DMS79 (cell line): Measurements from ENCODE around the gene TMEM94.
A peak's percentile ranks its signal among the peaks of the same experiment; 100 is the strongest.
"Not testable (repeated sequence)": the region's sequence is repeated elsewhere in the genome, so short reads cannot be mapped to it uniquely, and the experiment has no call there.

Experiments used
- DNase-seq: peaks from one replicate; lab custom pipeline; 2025; lab: John Stamatoyannopoulos, UW

TMEM94 gene

DNA sequence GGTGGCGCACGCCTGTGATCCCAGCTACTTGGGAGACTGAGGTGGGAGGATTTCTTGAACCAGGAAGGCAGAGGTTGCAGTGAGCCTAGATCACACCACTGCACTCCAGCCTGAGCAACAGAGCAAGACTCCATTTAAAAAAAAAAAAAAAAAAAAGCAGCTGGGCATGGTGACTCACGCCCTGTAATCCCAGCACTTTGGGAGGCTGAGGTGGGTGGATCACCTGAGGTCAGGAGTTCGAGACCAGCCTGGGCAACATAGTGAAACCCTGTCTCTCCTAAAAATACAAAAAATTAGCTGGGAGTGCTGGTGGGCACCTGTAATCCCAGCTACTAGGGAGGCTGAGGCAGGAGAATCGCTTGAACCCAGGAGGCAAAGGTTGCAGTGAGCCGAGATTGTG, 10.5 kb upstream of the TMEM94 start:
- DNase-seq = not testable (repeated sequence)

DNA sequence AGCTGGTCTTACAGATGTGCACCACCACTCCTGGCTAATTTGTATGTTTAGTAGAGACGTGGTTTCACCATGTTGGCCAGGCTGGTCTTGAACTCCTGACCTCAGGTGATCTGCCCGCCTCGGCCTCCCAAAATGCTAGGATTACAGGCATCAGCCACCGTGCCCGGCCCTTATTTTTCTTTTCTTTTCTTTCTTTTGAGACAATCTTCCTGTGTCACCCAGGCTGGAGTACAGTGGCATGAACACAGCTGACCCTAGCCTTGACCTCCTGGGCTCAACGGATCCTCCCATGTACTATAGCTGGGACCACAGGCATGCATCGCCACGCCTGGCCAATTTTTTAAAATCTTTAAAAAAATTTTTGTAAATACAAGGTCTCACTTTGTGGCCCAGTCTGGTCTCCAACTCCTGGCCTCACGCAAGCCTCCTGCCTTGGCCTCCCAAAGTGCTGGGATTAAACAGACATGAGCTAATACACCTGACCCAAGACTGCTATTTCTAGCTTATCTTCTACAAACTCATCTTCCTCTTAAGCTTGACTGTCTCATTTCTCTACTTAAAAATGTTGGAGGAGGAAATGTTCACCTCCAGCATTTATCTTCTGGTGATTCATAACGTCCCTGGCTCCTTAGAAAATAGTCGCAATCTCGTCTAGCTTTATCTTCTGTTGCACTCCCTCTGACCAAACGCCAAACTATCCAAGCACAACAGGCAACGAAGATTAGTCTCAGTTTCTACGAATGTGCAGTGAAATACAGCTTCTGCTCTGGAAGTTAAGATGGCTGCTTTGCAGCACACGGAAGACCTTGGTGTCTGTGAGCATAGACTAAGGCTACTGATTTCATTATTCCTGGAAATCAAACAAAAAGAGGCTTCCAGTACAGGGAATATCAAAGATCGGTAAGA, 8.2 kb upstream of the TMEM94 start:
- no peak for DNase-seq

DNA sequence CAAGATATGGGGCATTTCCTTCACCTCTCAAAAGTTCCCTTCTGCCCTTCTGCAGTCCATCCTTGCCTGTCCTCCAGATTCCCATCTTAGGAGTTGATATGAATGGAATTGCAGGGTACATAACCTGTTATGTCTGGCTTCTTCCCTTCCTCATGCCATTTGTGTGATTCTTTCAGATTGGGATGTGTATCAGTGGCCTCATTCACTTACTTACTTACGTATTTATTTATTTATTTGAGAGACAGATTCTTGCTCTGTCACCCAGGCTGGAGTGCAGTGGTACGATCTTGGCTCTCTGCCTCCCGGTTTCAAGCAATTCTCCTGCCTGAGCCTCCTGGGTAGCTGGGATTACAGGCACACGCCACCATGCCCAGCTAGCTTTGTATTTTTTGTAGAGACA, 6.2 kb upstream of the TMEM94 start:
- DNase-seq = no peak

DNA sequence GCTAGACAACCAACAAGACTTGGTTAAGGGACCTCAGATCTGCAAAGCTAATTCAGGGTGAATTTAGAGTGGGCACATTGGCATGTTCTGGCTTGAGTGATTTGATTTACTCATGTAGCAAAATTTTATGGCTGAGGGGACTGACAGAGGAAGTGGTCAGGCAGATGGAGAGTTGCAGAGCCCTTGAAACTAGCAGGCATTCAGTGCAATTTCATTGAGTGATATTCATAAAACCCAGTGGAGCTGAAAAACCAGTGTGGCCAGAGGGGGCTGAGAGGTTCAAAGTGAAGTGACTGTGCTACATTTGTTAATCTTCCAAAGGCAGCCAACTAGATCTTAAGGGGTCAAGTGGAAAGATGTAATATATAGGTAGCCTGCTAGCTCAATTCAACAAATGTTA, 2.2 kb upstream of the TMEM94 start:
- peak; percentile 89 for DNase-seq

DNA sequence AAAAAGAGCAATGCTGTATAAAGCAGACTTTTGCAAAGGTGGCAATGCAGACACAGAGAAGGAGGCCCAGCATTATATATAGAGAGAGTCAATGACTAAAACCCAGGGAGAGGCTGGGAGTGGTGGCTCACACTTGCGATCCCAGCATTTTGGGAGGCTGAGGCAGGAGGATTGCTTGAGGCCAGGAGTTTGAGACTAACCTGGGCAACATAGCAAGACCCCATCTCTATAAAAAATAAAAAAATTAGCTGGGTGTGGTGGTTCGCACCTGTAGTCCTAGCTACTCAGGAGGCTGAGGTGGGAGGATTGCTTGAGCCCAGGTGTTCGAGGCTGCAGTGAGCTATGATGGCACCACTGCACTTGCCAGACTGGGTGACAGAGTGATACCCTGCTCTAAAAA, 1.8 kb upstream of the TMEM94 start:
- not testable (repeated sequence) for DNase-seq

DNA sequence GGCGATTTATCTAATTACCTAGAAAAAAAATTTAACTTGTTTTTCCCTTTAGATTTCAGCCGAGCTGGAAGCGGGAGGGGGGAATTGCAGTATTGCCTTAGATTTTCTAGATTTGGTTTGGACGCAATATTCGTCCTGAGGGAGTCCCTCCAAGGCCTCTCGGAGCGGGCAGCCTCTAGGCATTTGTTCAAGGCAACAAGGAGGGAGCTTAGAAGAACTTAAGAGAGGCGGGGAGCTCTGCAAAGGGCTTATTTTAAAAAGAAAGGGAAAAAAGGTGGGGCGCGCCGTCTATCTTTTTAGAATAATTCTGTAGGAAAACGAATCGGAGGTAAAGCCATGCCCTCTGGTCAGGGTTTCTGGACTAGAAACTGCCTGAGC, 407 bp upstream of the TMEM94 start:
- DNase-seq = no peak

DNA sequence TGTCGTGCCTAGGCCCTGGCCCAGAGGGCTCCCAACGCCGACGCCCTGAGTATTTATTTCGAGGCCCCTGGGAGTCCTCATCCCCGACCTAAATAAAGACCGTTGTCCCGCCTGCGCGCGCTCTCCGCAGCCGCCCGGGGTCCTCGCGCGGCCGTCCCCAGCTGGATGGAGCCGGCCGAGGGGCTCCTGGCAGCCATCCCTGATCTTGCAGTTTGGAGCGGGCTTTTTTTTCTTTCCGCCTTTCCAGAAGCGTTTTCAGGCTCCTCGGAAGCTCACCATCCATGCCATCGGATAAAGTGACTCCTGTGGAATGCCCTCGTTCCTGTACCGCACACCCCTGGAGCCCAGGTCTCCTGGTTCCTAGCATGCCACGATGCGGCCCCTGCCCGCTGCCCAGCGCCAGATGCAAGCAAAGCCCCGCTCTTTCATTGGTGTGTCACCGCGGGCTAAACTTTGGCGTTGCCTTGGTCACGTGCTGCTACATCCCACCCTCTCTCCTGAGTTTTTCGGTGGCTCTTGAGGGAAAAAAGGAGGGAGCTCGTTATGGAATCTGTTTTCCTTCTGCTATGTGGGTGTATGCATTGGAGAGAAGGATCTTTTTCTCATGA, 716 bp downstream of the TMEM94 start:
- DNase-seq = peak; percentile 24

DNA sequence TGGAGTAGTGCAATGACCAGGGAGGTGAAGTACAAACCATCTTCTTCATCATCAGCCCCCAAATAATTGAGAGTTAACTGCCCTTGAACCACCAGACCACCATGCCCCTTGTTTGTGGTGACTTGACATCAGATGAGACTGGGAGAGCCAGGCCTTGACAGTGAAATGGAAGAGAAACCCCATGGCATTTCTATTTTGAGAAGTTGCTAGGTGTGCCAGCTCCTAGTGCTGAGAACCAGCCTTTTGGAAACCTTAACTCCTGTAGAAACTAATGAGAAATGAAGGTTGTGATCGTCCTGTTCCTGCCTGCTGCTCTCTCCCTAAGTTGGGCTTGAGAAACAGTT, 2.8 kb downstream of the TMEM94 start:
- DNase-seq = no peak

DNA sequence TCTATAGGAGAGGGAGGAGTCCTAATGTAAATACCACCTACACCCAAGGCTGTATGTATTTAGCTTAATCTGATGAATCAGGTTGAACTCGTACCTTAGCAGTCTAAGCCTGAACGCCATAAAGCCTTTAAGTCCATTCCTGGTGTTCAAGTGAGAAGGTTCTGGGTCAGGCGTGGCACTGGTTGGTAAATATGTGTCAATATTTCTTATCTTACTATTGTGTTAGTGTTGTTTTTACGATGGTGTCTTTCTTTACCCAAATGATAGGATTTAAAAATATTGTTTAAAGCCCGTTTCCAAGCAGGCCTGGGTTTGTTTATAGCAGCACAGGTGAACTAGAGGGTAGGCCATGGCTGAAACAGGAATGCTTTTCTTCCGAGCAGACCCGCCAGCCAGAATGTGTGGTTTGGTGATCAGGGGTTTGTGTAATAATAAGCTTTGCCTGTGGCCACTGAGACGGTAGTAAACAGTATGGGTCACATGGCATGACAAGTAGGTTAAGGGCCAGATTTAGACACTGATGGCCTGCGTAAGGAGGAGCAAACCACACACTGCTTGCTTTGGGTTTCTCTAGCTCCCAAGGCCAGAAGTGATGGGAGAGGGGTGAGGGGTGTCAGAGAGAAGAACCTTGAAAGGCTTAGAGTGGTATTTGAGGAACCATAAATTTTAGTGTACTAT, 3.3 kb downstream of the TMEM94 start:
- no peak for DNase-seq

DNA sequence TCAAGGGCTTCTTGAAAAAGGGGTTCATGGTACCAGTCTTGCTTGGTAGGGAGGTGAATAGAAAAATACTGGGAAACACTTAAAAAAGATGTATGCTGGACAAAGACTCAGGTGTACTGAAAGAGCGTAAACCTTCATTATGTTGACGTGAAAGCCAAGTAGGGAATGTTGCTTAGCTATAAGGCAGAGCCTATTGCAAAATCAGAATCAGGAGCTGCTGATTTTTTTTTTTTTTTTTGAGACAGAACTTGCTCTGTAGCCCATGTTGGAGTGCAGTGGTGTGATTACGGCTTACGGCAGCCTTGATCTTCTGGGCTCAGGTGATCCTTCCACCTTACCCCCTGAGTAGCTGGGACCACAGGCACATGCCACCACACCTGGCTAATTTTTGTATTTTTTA, 3.9 kb downstream of the TMEM94 start:
- no peak for DNase-seq

DNA sequence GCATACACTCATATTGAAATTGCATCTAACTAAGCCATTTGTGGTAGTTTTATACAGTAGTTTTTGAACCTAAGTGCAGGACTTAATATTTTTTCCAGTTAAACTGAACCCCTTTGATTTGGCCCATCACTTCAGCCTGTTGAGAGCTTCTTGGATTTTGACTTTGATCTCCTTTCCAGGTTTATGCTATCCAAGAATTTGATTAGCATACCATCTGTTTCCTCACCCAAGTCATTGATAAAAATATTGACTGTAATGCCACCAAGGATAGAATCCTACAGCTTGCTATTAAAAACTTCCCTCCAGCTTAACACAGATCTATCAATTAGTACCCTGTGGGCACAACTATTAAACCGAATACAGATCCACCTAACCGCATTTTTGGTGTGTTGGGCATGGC, 7.2 kb downstream of the TMEM94 start:
- no peak for DNase-seq

DNA sequence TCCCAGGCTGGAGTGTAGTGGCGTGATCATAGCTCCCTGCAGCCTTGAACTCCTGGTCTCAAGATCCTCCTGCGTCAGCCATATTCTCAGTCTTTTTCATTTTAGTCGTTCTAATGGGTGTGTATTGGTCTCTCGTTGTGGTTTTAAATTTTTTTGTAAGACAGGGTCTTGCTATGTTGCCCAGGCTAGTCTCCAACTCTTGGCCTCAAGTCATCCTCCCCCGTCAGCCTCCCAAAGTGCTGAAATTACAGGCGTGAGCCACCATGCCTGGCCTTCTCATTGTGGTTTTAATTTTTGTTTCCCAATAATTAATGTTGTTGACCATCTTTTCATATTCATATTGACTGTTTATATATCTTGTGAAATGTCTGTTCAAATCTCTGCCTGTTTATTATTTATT, 8.6 kb downstream of the TMEM94 start:
- DNase-seq = no peak

DNA sequence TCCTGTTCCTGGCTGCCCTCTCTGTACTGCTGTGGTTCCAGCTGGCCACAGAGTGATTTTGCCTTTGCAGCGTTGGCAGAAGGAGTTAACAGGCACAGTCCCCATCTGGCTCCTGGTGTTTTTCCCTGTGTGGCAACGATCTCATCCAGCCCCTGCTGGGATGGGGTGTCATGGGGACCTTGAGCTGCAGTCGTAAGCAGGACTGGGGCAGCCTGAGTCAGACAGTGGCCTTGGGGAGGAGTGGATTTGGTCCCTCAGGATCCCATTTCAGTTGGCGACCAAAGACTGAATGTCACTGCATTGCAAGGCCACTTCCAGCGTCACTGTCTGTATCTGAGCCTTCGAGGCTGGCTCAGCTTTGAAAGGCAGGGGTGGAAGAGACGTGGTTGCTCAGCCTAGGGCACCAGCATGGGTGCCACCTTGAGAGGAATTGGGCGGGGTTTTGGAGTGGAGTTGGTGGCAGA, 11.9 kb downstream of the TMEM94 start:
- DNase-seq = no peak

DNA sequence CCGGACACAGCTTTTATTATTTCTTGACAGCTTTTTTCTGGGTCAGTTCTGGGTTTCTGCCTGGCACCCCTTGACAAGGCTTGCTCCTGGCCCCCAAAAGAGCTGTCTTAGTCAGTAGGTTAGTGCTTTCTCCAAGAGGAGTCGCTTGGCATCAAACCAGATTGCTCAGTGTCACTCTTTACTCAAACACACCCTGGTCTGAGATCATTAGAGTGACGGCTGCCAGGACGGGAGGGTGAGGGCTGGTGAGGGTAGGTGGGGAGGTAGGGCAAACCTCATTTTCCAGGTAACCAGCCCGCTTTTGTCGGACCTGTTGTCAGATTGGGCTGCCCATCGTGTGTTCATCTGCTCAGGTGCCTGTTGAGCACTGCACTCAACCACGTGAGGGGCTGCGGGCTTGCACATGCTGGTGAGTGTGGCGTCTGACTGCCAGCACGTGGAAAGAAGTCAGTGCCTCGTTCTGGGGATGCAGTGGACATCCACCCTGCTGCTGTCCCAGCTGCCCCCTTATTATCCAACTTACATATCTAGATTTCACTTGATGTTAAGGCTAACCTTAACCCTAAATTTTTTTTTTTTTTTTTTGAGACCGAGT, 12.4 kb downstream of the TMEM94 start:
- DNase-seq = no peak

DNA sequence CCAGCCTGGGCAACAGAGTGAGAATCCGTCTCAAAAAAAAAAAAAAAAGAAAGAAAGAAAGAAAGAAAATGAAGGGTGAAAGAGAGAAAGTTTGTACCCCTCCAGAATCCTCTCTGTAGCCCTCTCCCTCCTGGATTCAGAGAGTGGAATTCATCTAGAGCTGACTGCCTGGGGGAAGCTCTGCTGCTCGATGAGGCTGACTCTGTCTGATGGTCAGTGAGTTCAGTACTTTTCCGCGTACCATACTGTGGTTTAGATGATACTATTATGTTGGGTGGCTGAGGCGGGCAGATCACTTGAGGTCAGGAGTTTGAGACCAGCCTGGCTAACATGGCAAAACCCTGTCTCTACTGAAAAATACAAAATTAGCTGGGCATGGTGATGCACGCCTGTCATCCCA, 14.8 kb downstream of the TMEM94 start:
- no peak for DNase-seq

DNA sequence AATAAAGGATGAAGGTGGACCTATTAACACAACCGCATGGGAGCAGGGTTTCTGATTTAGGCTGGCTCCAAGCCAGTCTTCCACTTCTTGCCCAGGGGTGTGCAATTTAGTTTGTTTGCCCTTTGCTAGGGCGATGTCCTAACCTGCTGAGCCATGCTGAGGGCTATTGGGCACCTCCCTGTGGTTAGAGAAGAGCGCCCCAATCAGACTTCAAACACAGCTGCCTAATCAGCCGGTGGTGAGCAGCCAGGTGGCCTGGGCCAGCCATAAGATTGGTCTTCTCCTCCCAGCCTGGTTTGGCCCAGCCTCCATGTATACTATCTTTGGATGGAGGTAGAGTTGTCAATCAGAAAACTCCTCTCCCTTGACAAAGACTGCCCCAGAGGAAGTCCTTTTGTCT, 15.7 kb downstream of the TMEM94 start:
- DNase-seq = peak; percentile 84

DNA sequence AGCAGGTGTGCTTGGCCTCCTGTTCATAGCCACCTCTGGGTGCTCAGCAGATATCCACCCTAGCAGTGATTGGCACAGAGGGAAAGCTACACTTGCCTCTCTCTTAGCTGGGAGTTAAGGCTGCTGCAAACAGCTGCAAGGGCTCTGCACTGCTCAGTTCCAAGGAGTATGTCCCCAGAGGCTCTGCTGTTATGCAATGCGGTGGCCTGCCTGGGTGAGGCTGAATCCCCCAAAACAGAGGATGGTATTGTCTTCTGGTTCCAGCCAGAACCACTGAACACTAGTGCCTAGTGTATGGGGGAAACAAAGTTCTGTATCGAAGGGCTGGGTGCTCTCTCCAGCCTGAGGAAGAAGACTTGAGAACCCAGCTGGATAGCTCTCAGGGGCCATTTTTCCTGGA, 16.8 kb downstream of the TMEM94 start:
- no peak for DNase-seq

DNA sequence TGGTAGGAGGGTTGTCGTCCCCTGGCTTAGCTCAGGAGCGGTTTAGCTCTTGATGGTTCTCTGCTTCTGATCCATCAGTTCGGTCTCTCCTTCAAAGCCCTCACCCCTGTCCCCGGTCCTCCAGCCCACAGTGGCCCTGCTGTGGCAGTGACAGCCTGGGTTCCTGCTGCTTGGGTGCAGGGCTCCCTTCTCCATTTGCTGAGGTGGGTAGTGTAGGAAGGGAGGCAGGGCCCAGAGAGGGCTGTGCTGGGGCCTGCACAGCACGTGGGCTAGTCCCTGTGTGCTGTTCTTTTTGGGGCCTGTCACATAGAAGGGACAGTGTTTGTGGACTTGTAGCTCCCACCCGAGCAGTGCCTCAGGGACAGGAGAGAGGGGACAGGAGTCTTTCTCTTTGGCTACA, 18.3 kb downstream of the TMEM94 start:
- DNase-seq = no peak

DNA sequence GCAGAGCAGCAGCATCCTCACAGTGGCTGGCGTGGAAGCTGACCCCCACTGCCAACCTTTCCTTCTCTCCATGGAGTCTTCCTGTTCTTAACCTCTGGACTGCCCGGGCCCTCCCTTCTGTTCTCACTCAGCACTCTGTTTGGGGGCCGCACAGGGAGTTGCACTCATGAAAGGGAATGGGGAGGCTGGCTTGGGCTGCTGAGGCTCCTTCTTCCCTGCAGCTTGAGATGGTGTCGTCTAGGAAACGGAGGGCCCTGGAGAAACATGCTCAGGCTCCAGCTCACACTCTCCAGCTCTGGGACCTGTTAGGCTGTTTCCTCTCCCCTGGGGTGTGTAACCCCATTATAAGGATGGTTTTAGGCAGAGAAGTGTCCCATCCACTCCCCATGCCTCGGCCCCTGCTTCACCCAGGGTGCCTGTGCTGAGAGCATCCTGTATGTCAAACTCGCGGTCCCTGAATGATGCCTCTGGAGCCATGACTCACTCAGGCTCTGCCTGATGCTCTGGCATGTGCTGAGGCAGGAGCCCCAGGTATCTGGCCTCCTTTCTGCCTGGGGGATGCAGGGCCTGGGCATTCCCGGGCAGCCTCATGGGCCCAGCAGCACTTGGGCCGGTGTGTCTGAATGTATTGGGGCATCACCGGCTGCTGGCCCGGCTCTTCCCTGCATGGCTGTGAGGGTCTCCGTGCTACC, 18.9 kb downstream of the TMEM94 start:
- no peak for DNase-seq

DNA sequence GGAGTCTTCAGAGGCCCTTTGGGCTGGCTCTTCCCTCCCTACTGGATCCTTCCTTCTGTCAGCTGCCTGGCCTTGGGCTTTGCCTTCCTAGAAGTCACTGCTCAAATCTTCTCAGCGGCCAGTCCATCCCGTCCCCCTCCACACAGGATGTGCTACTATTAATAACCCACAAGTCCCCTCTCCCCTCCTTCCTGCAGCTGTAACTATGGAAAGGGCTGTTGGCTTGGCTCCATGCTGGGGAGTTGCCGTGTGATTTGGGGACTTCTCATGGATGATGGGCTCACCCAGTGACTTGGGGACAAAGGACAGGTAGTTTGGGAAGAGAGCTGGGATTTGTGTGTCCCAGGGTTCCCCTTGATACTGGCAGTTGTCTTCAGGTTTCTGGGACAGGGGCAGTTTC, 19.4 kb downstream of the TMEM94 start:
- DNase-seq = no peak

DNA sequence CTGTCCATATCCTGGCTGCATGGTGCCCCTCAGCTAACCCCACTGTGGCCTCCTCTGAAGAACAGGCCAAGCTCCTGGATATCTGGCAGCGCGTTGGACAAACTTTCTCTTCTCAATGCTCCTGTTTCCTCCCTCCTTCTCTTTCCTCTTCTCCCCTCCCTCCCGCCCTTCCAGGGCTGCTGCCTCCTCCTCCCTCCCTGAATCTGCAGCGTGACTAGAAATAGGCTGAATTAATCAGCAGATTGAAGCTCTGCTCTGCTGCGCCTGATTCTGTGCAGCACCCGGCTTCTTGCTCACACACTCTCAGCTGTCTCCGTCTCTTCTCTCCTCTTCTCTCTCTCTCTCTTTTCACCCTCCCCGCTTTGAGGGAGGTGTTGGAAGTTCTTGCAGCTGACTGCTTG, 19.8 kb downstream of the TMEM94 start:
- no peak for DNase-seq
